A549 (cell line): Measurements from ENCODE around the gene ANKRD13D. TPM values are rescaled to one million over a fixed set of nuclear protein-coding genes. Genes with fewer than 3 reads are reported as not detected.

Experiments used
- ATAC-seq, 2 experiments: fragments of 200-7000 bp in 1 of 2; fragments of >200 bp in 1 of 2; cut with Nextera tagmentation in 1 of 2; cut with Tn5 transposase in 1 of 2; 3 replicates each; pipeline versions ENCODE4 v1.8.0 to v1.9.1; 2018 to 2020; ENCODE audit warnings: mild to moderate bottlenecking in 1 of 2, moderate library complexity in 1 of 2
- CTCF ChIA-PET: fragments of 300-600 bp; sonication (Branson Sonifier 250); formaldehyde crosslinking; extraction: SDS; loops from one replicate; lab custom pipeline; 2021; ENCODE audit warnings: antibody characterized with exemption, inconsistent platforms; lab: Yijun Ruan, JAX
- POLR2A ChIA-PET: fragments of 350-600 bp; formaldehyde crosslinking; extraction: SDS; loops from one replicate; lab custom pipeline; 2021; ENCODE audit warnings: antibody characterized with exemption, inconsistent platforms; lab: Yijun Ruan, JAX
- DNase-seq, 2 experiments: peaks; one replicate each; pipeline versions ENCODE4 v3.0.0 to v3.0.0-alpha.2; 2011 to 2016; ENCODE audit warnings: low read depth in 1 of 2, low spot score in 1 of 2
- FAIRE-seq: peaks from 2 replicates; lab custom pipeline; 2011; peaks lifted over from hg19 to GRCh38; lab: Jason Lieb, UNC
- H3K27ac ChIP-seq, 2 experiments: fragments of >200 bp; sonication (Bioruptor Twin); formaldehyde crosslinking; 3 replicates each; pipeline ENCODE4 v1.5.1; 2016 to 2017
- H3K4me1 ChIP-seq: fragments of >200 bp; sonication (Bioruptor Twin); formaldehyde crosslinking; 3 replicates; pipeline ENCODE4 v1.6.1; 2016
- H3K4me2 ChIP-seq: fragments of >200 bp; sonication (Bioruptor Twin); formaldehyde crosslinking; 3 replicates; pipeline ENCODE4 v1.6.1; 2016
- H3K4me3 ChIP-seq: fragments of >200 bp; sonication (Bioruptor Twin); formaldehyde crosslinking; 3 replicates; pipeline ENCODE4 v1.5.1; 2016
- H3K9me3 ChIP-seq: fragments of >200 bp; sonication (Bioruptor Twin); formaldehyde crosslinking; 3 replicates; pipeline ENCODE4 v1.6.1; 2016
- CEBPB ChIP-seq, 2 experiments: fragments of >200 bp in 1 of 2; sonication (Bioruptor Twin) in 1 of 2; formaldehyde crosslinking in 1 of 2; IDR thresholded peaks; 2 replicates each; pipeline ENCODE4 v1.6.1; 2012 to 2016
- CHD2 ChIP-seq: fragments of 150-350 bp; IDR thresholded peaks from 2 replicates; pipeline ENCODE4 v1.6.1; 2014; ENCODE audit warnings: low read length; ENCODE audit not compliant: partially characterized antibody
- CTCF ChIP-seq: fragments of >200 bp; sonication (Bioruptor Twin); formaldehyde crosslinking; IDR thresholded peaks from 3 replicates; pipeline ENCODE4 v1.5.1; 2016
- EHMT2 ChIP-seq: fragments of 200-600 bp; sonication (generic); IDR thresholded peaks from 2 replicates; pipeline ENCODE4 v1.6.1; 2016; ENCODE audit warnings: antibody characterized with exemption, low read depth, mild to moderate bottlenecking, moderate library complexity
- ELK1 ChIP-seq: fragments of 150-350 bp; IDR thresholded peaks from 2 replicates; pipeline ENCODE4 v1.6.1; 2014; ENCODE audit warnings: low read depth, mild to moderate bottlenecking, low read length
- GATA3 ChIP-seq: IDR thresholded peaks from 2 replicates; pipeline ENCODE4 v1.6.1; 2012; ENCODE audit warnings: borderline replicate concordance
- HDAC2 ChIP-seq: fragments of 200-600 bp; sonication (generic); IDR thresholded peaks from 2 replicates; pipeline ENCODE4 v1.6.1; 2016
- HEYL ChIP-seq: fragments of 250-450 bp; sonication (Bioruptor Pico); IDR thresholded peaks from 2 replicates; pipeline ENCODE4 v1.8.0; 2021; ENCODE audit warnings: mild to moderate bottlenecking, moderate library complexity
- HMGXB4 ChIP-seq: fragments of 250-450 bp; sonication (Bioruptor Pico); IDR thresholded peaks from 2 replicates; pipeline ENCODE4 v1.5.0; 2021; ENCODE audit warnings: mild to moderate bottlenecking, moderate library complexity, borderline replicate concordance
- HOXB5 ChIP-seq: fragments of 250-450 bp; sonication (Bioruptor Pico); IDR thresholded peaks from 2 replicates; pipeline ENCODE4 v1.5.0; 2020; ENCODE audit warnings: mild to moderate bottlenecking, moderate library complexity
- KDM1A ChIP-seq: fragments of 200-600 bp; sonication (generic); IDR thresholded peaks from 2 replicates; pipeline ENCODE4 v1.6.1; 2016; ENCODE audit warnings: low read depth, mild to moderate bottlenecking
- KDM5A ChIP-seq: fragments of 200-600 bp; sonication (generic); IDR thresholded peaks from 2 replicates; pipeline ENCODE4 v1.6.1; 2016; ENCODE audit warnings: antibody characterized with exemption, mild to moderate bottlenecking
- MAFK ChIP-seq: fragments of 450-650 bp; IDR thresholded peaks from 2 replicates; pipeline ENCODE4 v1.6.1; 2014; ENCODE audit not compliant: partially characterized antibody
- MAZ ChIP-seq: fragments of 150-350 bp; IDR thresholded peaks from 2 replicates; pipeline ENCODE4 v1.6.1; 2014; ENCODE audit warnings: antibody characterized with exemption, low read depth, low read length, borderline replicate concordance
- NR3C1 ChIP-seq: fragments of >200 bp; sonication (Bioruptor Twin); formaldehyde crosslinking; IDR thresholded peaks from 3 replicates; pipeline ENCODE4 v1.6.1; 2017
- PHF8 ChIP-seq: fragments of 200-600 bp; sonication (generic); IDR thresholded peaks from 2 replicates; pipeline ENCODE4 v1.6.1; 2016; ENCODE audit warnings: low read depth, mild to moderate bottlenecking, antibody characterized with exemption, moderate library complexity, borderline replicate concordance
- POLR2AphosphoS2 ChIP-seq: conservative IDR thresholded peaks from 2 replicates; pipeline ENCODE4 v1.6.1; 2012; ENCODE audit warnings: low read length, improper control_type of control experiment, inconsistent platforms
- RCOR1 ChIP-seq: fragments of 150-350 bp; IDR thresholded peaks from 2 replicates; pipeline ENCODE4 v1.6.1; 2014; ENCODE audit warnings: antibody characterized with exemption, low read length, low read depth
- REST ChIP-seq: fragments of 200-600 bp; sonication (generic); IDR thresholded peaks from 2 replicates; pipeline ENCODE4 v1.6.1; 2016; ENCODE audit warnings: antibody characterized with exemption, mild to moderate bottlenecking, moderate library complexity
- SMC3 ChIP-seq: fragments of >200 bp; sonication (Bioruptor Twin); formaldehyde crosslinking; IDR thresholded peaks from 3 replicates; pipeline ENCODE4 v1.6.1; 2018; ENCODE audit warnings: inconsistent platforms
- TP53 ChIP-seq: fragments of 250-450 bp; sonication (Bioruptor Pico); IDR thresholded peaks from 2 replicates; pipeline ENCODE4 v1.5.0; 2021; ENCODE audit warnings: mild to moderate bottlenecking, moderate library complexity
- USF2 ChIP-seq: fragments of 450-650 bp; IDR thresholded peaks from 2 replicates; pipeline ENCODE4 v1.6.1; 2014; ENCODE audit warnings: antibody characterized with exemption
- ZC3H11A ChIP-seq: fragments of 450-650 bp; IDR thresholded peaks from 2 replicates; pipeline ENCODE4 v1.6.1; 2014; ENCODE audit warnings: antibody characterized with exemption, mild to moderate bottlenecking
- ZFP36 ChIP-seq: fragments of 450-650 bp; IDR thresholded peaks from 2 replicates; pipeline ENCODE4 v1.6.1; 2014; ENCODE audit warnings: borderline replicate concordance; ENCODE audit not compliant: partially characterized antibody
- WGBS: methylation state at CpG from one replicate; pipeline ENCODE4 v1.1.6; 2017; ENCODE audit errors: missing lambda C conversion rate; 5-methylcytosine and 5-hydroxymethylcytosine counted together
- polyA plus RNA-seq, 4 experiments: library from polyadenylated mRNA; depleted of rRNA in 3 of 4; stranded (reverse); fragments of >200 nt; fragmentation: RNase III in 1 of 4; extraction: RNeasy Plus Mini Kit Qiagen cat#74134 plus additional on column Dnase treatment in 1 of 4; gene quantifications; 2 replicates in 3 of 4; 3 replicates in 1 of 4; pipeline ENCODE4 v1.2.3, GENCODE V29; 2011 to 2017

The ANKRD13D gene
- polyA plus RNA-seq, 2 of the 4 experiments (the other 2 are of a cell fraction), result 17.0 to 24.2 TPM

GRCh38 chr11:67337257-67337656 lies 48.2 kb downstream of the ANKRD13D start:
- DNase-seq (no peak), FAIRE-seq (no peak), ATAC-seq (no peak)
- ChIA-PET CTCF (interaction anchor here (1.1 to 7.9 kb wide), 8 partner anchors 9 to 75 kb away, joined by 5 to 47 read pairs (median 8); no protein-coding TSS in a partner anchor), POLR2A (no interaction called here)
- TF ChIP-seq KDM1A, result 0 out of 2 replicates have a peak, but pooled peaks have one; percentile 63
- TF ChIP-seq HDAC2, result peak; percentile 48; the same call in 1 of the 2 replicates
- no peak for TF ChIP-seq GATA3
- TF ChIP-seq MAFK, result no peak
- TF ChIP-seq USF2, result no peak
- no peak for TF ChIP-seq ZC3H11A
- no peak for TF ChIP-seq KDM5A
- no peak for TF ChIP-seq REST
- no peak for TF ChIP-seq CHD2
- TF ChIP-seq HMGXB4 (CRISPR knock-in tag), result no peak
- no peak overlapping the region for H3K27ac ChIP-seq
- H3K4me3 ChIP-seq, result no peak overlapping the region
- H3K4me2 ChIP-seq, result no peak overlapping the region
- WGBS, result 88% methylated on average over 3 of the region's 3 CpGs
- H3K4me1 ChIP-seq, result no peaks in the 10 kb centered on the region
- H3K9me3 ChIP-seq, result 0 out of 3 replicates have a peak, but pooled peaks cover 4% of the 10 kb centered on the region

- ChIA-PET CTCF (interaction anchor here (0.6 to 8.6 kb wide), 12 partner anchors 7 to 220 kb away, joined by 3 to 212 read pairs (median 18); partner anchors contain the start of gene POLD4), POLR2A (interaction anchor here (0.6 kb wide), 1 partner anchor 290 kb away, joined by 5 read pairs; no protein-coding TSS in a partner anchor)
- no peak overlapping the region for H3K4me3 ChIP-seq
- H3K4me2 ChIP-seq, result no peak overlapping the region
- no peak for FAIRE-seq
- DNase-seq, result no peak
- no peak for ATAC-seq
- WGBS, result 88% methylated on average over 4 of the region's 4 CpGs
- peaks cover 44% of the 10 kb centered on the region for H3K4me1 ChIP-seq
- 0 out of 3 replicates have a peak, but pooled peaks cover 4% of the 10 kb centered on the region for H3K9me3 ChIP-seq
- no peak for TF ChIP-seq HEYL (CRISPR knock-in tag)
- no peak for TF ChIP-seq ELK1
- no peak for TF ChIP-seq CEBPB (IDR thresholded peaks at IDR 0.05)
- TF ChIP-seq KDM1A, result no peak
- no peak for TF ChIP-seq MAZ
- no peak for TF ChIP-seq ZFP36
- no peak for TF ChIP-seq CTCF
- TF ChIP-seq EHMT2, result no peak
- TF ChIP-seq SMC3, result no peak
- no peak for TF ChIP-seq RCOR1
- no peak for TF ChIP-seq NR3C1
- no peak for TF ChIP-seq PHF8
- TF ChIP-seq TP53 (CRISPR knock-in tag), result no peak
- TF ChIP-seq HOXB5, result no peak
- TF ChIP-seq HDAC2, result no peak
- TF ChIP-seq POLR2AphosphoS2, result no peak
- H3K27ac ChIP-seq, result peak overlapping the region in 1 of 2 experiments; percentile 82; a peak in 2 of 6 replicates
Observed at GRCh38 chr11:67344264-67344663, 55.2 kb downstream of the ANKRD13D start.
